SK-N-SH (cell line): ENCODE measurements around the gene SNAP23. TPM values are rescaled to one million over a fixed set of nuclear protein-coding genes. Genes with fewer than 3 reads are reported as not detected.

Source experiments
- CTCF ChIA-PET: fragments of 300-600, 350-600 bp; formaldehyde crosslinking; extraction: SDS; loops from one replicate; lab custom pipeline; 2021; lab: Yijun Ruan, JAX
- POLR2A ChIA-PET: fragments of 350-600 bp; sonication (Branson Sonifier 250); formaldehyde crosslinking; extraction: SDS; loops from one replicate; lab custom pipeline; 2020; ENCODE audit warnings: antibody characterized with exemption, inconsistent platforms; lab: Yijun Ruan, JAX
- DNase-seq: peaks from one replicate; pipeline ENCODE4 v3.0.0; 2012
- H2AFZ ChIP-seq: fragments of 200-600 bp; sonication (generic); 2 replicates; pipeline ENCODE4 v1.8.1; 2016; ENCODE audit warnings: antibody characterized with exemption, mild to moderate bottlenecking, low read depth
- H3F3A ChIP-seq: fragments of 200-600 bp; sonication (generic); replicated peaks from 2 replicates; pipeline ENCODE3; 2016; ENCODE audit warnings: antibody characterized with exemption, mild to moderate bottlenecking; ENCODE audit not compliant: insufficient read depth
- H3K27ac ChIP-seq, 2 experiments: fragments of 200-500 bp in 1 of 2; fragments of 200-600 bp in 1 of 2; sonication (Bioruptor generic) in 1 of 2; sonication (generic), shearing (Covaris generic) in 1 of 2; 2 replicates each; pipeline versions ENCODE4 v1.5.1 to v1.6.1; 2014 to 2016; ENCODE audit warnings: low read depth in 2 of 2, inconsistent platforms in 1 of 2, low read length in 1 of 2, mild to moderate bottlenecking in 1 of 2, mixed read lengths in 1 of 2
- H3K27me3 ChIP-seq: fragments of 200-600 bp; sonication (generic), shearing (Covaris generic); 2 replicates; pipeline ENCODE4 v1.6.1; 2016; ENCODE audit warnings: mixed run types; ENCODE audit not compliant: insufficient read depth
- H3K36me3 ChIP-seq, 2 experiments: fragments of 200-500 bp in 1 of 2; fragments of 200-600 bp in 1 of 2; sonication (Bioruptor generic) in 1 of 2; sonication (generic) in 1 of 2; replicated peaks in 1 of 2; 2 replicates each; pipeline versions ENCODE3 to v1.5.1; 2014 to 2016; ENCODE audit warnings: low read length in 1 of 2, mild to moderate bottlenecking in 1 of 2; ENCODE audit not compliant: insufficient read depth in 2 of 2, control insufficient read depth in 1 of 2
- H3K4me1 ChIP-seq, 2 experiments: fragments of 200-500 bp in 1 of 2; fragments of 200-600 bp in 1 of 2; sonication (Bioruptor generic) in 1 of 2; sonication (generic), shearing (Covaris generic) in 1 of 2; 2 replicates each; pipeline versions ENCODE4 v1.5.1 to v1.6.1; 2014 to 2016; ENCODE audit warnings: low read depth in 1 of 2, low read length in 1 of 2, mixed run types in 1 of 2; ENCODE audit not compliant: insufficient read depth in 2 of 2, control insufficient read depth in 1 of 2
- H3K4me2 ChIP-seq: fragments of 200-600 bp; sonication (generic), shearing (Covaris generic); 2 replicates; pipeline ENCODE4 v1.6.1; 2017; ENCODE audit warnings: mixed run types
- H3K4me3 ChIP-seq, 2 experiments: fragments of 200-500 bp in 1 of 2; fragments of 200-600 bp in 1 of 2; sonication (Bioruptor generic) in 1 of 2; sonication (generic), shearing (Covaris generic) in 1 of 2; 2 replicates each; pipeline versions ENCODE4 v1.5.1 to v1.8.1; 2014 to 2016; ENCODE audit warnings: low read depth in 2 of 2, inconsistent platforms in 1 of 2, low read length in 1 of 2, mild to moderate bottlenecking in 1 of 2, mixed read lengths in 1 of 2, moderate library complexity in 1 of 2
- H3K79me2 ChIP-seq: fragments of 200-600 bp; sonication (generic); 2 replicates; pipeline ENCODE4 v1.8.1; 2017; ENCODE audit warnings: mild to moderate bottlenecking; ENCODE audit not compliant: insufficient read depth
- H3K9ac ChIP-seq: fragments of 200-600 bp; sonication (generic); 2 replicates; pipeline ENCODE4 v1.6.1; 2017; ENCODE audit warnings: mixed run types
- H3K9me2 ChIP-seq: fragments of 200-600 bp; sonication (generic); 2 replicates; pipeline ENCODE4 v1.6.1; 2017; ENCODE audit warnings: mixed run types
- H3K9me3 ChIP-seq: fragments of 200-600 bp; sonication (generic); 2 replicates; pipeline ENCODE4 v1.6.1; 2017; ENCODE audit warnings: mixed run types, mild to moderate bottlenecking, moderate library complexity
- H4K20me1 ChIP-seq: fragments of 200-600 bp; sonication (generic); 2 replicates; pipeline ENCODE4 v1.6.1; 2017; ENCODE audit warnings: mild to moderate bottlenecking, mixed run types; ENCODE audit not compliant: insufficient read depth
- CHD2 ChIP-seq: fragments of 150-350 bp; IDR thresholded peaks from 2 replicates; pipeline ENCODE4 v1.6.1; 2018; ENCODE audit warnings: low read length; ENCODE audit not compliant: partially characterized antibody
- ELF1 ChIP-seq: IDR thresholded peaks from 2 replicates; pipeline ENCODE4 v1.4.0; 2012
- EP300 ChIP-seq, 2 experiments: IDR thresholded peaks; 2 replicates each; pipeline versions ENCODE4 v1.4.0 to v1.6.1; 2012; ENCODE audit warnings: borderline replicate concordance in 1 of 2, low read depth in 1 of 2, low read length in 1 of 2
- EZH2phosphoT487 ChIP-seq: fragments of 200-600 bp; sonication (generic); IDR thresholded peaks from 2 replicates; pipeline ENCODE4 v1.6.1; 2017; ENCODE audit warnings: low read depth, mixed run types, mild to moderate bottlenecking, antibody characterized with exemption, moderate library complexity, borderline replicate concordance
- FOXM1 ChIP-seq: IDR thresholded peaks from 2 replicates; pipeline ENCODE4 v1.4.0; 2012; ENCODE audit warnings: low read depth, mild to moderate bottlenecking
- GATA2 ChIP-seq: sonication (generic); formaldehyde crosslinking; IDR thresholded peaks from 2 replicates; pipeline ENCODE4 v1.5.0; 2020; ENCODE audit warnings: mild to moderate bottlenecking, missing genetic modification reagents
- JUND ChIP-seq: IDR thresholded peaks from 2 replicates; pipeline ENCODE4 v1.4.0; 2012
- MEF2A ChIP-seq: IDR thresholded peaks from 2 replicates; pipeline ENCODE4 v1.4.0; 2012; ENCODE audit warnings: low read depth, borderline replicate concordance
- MXI1 ChIP-seq: IDR thresholded peaks from 2 replicates; pipeline ENCODE4 v1.6.1; 2012; ENCODE audit warnings: mild to moderate bottlenecking, low read depth, low read length, improper control_type of control experiment
- NFIC ChIP-seq: IDR thresholded peaks from 2 replicates; pipeline ENCODE4 v1.4.0; 2012; ENCODE audit warnings: borderline replicate concordance
- NRF1 ChIP-seq: IDR thresholded peaks from 2 replicates; pipeline ENCODE4 v1.6.1; 2012; ENCODE audit warnings: low read depth, mild to moderate bottlenecking, low read length
- POLR2AphosphoS5 ChIP-seq: IDR thresholded peaks from 2 replicates; pipeline ENCODE4 v1.6.1; 2012; ENCODE audit warnings: low read depth, low read length
- SIN3A ChIP-seq: IDR thresholded peaks from 2 replicates; pipeline ENCODE4 v1.6.1; 2012; ENCODE audit warnings: low read depth, mild to moderate bottlenecking, low read length, moderate library complexity, borderline replicate concordance
- SMC3 ChIP-seq: IDR thresholded peaks from 2 replicates; pipeline ENCODE4 v1.6.1; 2012; ENCODE audit warnings: low read depth, low read length, improper control_type of control experiment
- TAF1 ChIP-seq: IDR thresholded peaks from 2 replicates; pipeline ENCODE4 v1.6.1; 2012; ENCODE audit warnings: low read depth, mild to moderate bottlenecking, low read length, moderate library complexity, borderline replicate concordance
- TCF12 ChIP-seq: IDR thresholded peaks from 2 replicates; pipeline ENCODE4 v1.4.0; 2012
- TEAD4 ChIP-seq: IDR thresholded peaks from 2 replicates; pipeline ENCODE4 v1.4.0; 2012; ENCODE audit warnings: mild to moderate bottlenecking, borderline replicate concordance; ENCODE audit not compliant: insufficient read depth
- WGBS: methylation state at CpG from one replicate; pipeline ENCODE4 v1.1.6; 2017; ENCODE audit warnings: low lambda C conversion rate; 5-methylcytosine and 5-hydroxymethylcytosine counted together
- polyA plus RNA-seq, 3 experiments: library from polyadenylated mRNA; depleted of rRNA; stranded (reverse); fragments of >200 nt; gene quantifications; 2 replicates each; pipeline ENCODE4 v1.2.3, GENCODE V29; 2012
- TF ChIP-seq, protein P1 (sequence below): fragments of 200-600 bp; sonication (generic); IDR thresholded peaks from 2 replicates; pipeline ENCODE4 v1.6.1; 2017; ENCODE audit warnings: antibody characterized with exemption, mild to moderate bottlenecking, moderate library complexity
- TF ChIP-seq, protein P2 (sequence below): IDR thresholded peaks from 2 replicates; pipeline ENCODE4 v1.6.1; 2012; ENCODE audit warnings: mild to moderate bottlenecking, low read depth, low read length, moderate library complexity
- TF ChIP-seq, protein P3 (sequence below): IDR thresholded peaks from 2 replicates; pipeline ENCODE4 v1.4.0; 2012; ENCODE audit warnings: low read depth, borderline replicate concordance
- TF ChIP-seq, protein P4 (sequence below): IDR thresholded peaks from 2 replicates; pipeline ENCODE4 v1.4.0; 2012; ENCODE audit warnings: low read depth

The SNAP23 gene
- polyA plus RNA-seq, 1 of the 3 experiments (the other 2 are of a cell fraction): 39.2 TPM

DNA sequence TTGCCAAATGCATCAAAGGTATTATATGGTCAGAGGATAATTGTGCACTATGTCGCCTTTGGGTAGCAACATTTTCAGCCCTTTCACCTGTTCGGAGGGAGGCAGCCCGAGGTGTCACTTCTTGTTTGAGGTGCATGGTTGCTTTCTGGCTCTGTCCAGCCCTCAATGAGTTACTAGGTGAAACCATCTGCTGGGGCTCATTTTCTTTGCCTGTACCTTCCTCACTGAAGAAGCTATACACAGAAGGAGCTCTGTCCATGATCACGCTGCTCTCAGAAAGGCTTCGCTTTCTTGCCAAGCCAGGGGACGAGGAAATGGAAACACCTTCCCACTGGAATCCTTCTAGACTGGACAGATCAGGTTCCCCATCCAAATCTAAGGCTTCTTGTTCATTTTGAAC lies 47.2 kb upstream of the SNAP23 start:
- TF ChIP-seq TAF1 (no peak), TCF12 (no peak), SIN3A (no peak), MEF2A (no peak), NFIC (no peak), NRF1 (no peak), JUND (no peak), FOXM1 (no peak), EZH2phosphoT487 (no peak), CHD2 (no peak), ELF1 (no peak)
- TF ChIP-seq, protein P1, sequence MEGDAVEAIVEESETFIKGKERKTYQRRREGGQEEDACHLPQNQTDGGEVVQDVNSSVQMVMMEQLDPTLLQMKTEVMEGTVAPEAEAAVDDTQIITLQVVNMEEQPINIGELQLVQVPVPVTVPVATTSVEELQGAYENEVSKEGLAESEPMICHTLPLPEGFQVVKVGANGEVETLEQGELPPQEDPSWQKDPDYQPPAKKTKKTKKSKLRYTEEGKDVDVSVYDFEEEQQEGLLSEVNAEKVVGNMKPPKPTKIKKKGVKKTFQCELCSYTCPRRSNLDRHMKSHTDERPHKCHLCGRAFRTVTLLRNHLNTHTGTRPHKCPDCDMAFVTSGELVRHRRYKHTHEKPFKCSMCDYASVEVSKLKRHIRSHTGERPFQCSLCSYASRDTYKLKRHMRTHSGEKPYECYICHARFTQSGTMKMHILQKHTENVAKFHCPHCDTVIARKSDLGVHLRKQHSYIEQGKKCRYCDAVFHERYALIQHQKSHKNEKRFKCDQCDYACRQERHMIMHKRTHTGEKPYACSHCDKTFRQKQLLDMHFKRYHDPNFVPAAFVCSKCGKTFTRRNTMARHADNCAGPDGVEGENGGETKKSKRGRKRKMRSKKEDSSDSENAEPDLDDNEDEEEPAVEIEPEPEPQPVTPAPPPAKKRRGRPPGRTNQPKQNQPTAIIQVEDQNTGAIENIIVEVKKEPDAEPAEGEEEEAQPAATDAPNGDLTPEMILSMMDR: no peak
- no peaks in the 10 kb centered on the region for H3F3A ChIP-seq
- no peak for DNase-seq
- no peaks in the 10 kb centered on the region for H3K9me3 ChIP-seq
- H4K20me1 ChIP-seq: no peaks in the 10 kb centered on the region
- 97% methylated on average over 6 of the region's 6 CpGs for WGBS
- H2AFZ ChIP-seq: no peak overlapping the region
- CTCF ChIA-PET: no interaction called here
- no peak overlapping the region for H3K4me3 ChIP-seq
- H3K9me2 ChIP-seq: no peaks in the 10 kb centered on the region
- POLR2A ChIA-PET: no interaction called here
- no peaks in the 10 kb centered on the region for H3K79me2 ChIP-seq
- no peaks in the 10 kb centered on the region for H3K4me1 ChIP-seq
- H3K27me3 ChIP-seq: no peaks in the 10 kb centered on the region
- H3K9ac ChIP-seq: no peak overlapping the region
- no peak overlapping the region for H3K27ac ChIP-seq
- H3K4me2 ChIP-seq: no peak overlapping the region
- H3K36me3 ChIP-seq: peaks cover 56 to 72% of the 10 kb centered on the region in 2 experiments

DNA sequence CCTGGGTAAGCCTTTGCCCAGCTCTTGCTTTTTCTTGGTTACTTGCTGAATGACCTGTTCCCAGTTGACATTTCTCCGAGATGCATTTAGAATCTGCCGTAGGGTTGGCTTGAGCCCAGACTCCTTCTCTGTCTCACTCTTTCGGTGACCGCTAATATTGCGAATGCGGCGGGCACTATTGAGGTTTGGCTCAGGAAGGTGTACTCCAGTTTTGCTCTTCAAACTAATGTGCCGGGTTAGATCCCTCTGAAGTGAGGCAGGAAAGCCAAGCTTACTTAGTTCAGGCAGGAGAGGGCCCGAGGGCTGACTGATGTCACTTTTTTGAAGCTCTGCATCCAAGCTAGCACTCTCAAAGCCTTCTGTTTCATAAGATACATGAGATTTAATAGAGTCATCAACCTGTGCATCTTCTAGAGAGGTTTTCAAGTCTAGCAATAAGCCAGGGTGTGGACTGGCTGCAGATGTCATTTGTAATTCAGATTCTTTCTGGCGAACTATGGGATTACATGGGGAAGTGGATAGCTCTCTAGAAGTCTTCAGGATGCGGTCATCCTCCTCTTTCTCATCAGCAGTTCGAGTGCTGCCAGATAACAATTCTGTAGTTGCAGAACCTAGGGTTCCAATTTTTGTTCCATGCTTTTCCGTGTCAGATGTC lies 45.5 kb upstream of the SNAP23 start:
- Histone ChIP-seq H3K9me2 (no peaks in the 10 kb centered on the region), H3F3A (peaks cover 8% of the 10 kb centered on the region), H3K27ac (no peak overlapping the region), H3K9ac (no peak overlapping the region), H2AFZ (no peak overlapping the region), H3K4me1 (no peaks in the 10 kb centered on the region), H3K79me2 (no peaks in the 10 kb centered on the region), H3K36me3 (peaks cover 58 to 65% of the 10 kb centered on the region in 2 experiments), H3K9me3 (no peaks in the 10 kb centered on the region), H3K4me2 (no peak overlapping the region), H3K4me3 (no peak overlapping the region), H4K20me1 (no peaks in the 10 kb centered on the region), H3K27me3 (no peaks in the 10 kb centered on the region)
- DNase-seq: no peak
- WGBS: 96% methylated on average over 13 of the region's 13 CpGs
- POLR2A ChIA-PET: no interaction called here
- CTCF ChIA-PET: no interaction called here
- TF ChIP-seq POLR2AphosphoS5 (no peak), FOXM1 (no peak), TEAD4 (no peak), JUND (no peak), EZH2phosphoT487 (no peak), EP300 (IDR thresholded peaks at IDR 0.05; ENCODE audit: borderline replicate concordance in 1 of 2, low read depth in 1 of 2, low read length in 1 of 2) (no peak), SMC3 (no peak), MXI1 (no peak), ELF1 (no peak), NFIC (no peak), TAF1 (no peak), GATA2 (CRISPR knock-in tag) (no peak)
- TF ChIP-seq, protein P2, sequence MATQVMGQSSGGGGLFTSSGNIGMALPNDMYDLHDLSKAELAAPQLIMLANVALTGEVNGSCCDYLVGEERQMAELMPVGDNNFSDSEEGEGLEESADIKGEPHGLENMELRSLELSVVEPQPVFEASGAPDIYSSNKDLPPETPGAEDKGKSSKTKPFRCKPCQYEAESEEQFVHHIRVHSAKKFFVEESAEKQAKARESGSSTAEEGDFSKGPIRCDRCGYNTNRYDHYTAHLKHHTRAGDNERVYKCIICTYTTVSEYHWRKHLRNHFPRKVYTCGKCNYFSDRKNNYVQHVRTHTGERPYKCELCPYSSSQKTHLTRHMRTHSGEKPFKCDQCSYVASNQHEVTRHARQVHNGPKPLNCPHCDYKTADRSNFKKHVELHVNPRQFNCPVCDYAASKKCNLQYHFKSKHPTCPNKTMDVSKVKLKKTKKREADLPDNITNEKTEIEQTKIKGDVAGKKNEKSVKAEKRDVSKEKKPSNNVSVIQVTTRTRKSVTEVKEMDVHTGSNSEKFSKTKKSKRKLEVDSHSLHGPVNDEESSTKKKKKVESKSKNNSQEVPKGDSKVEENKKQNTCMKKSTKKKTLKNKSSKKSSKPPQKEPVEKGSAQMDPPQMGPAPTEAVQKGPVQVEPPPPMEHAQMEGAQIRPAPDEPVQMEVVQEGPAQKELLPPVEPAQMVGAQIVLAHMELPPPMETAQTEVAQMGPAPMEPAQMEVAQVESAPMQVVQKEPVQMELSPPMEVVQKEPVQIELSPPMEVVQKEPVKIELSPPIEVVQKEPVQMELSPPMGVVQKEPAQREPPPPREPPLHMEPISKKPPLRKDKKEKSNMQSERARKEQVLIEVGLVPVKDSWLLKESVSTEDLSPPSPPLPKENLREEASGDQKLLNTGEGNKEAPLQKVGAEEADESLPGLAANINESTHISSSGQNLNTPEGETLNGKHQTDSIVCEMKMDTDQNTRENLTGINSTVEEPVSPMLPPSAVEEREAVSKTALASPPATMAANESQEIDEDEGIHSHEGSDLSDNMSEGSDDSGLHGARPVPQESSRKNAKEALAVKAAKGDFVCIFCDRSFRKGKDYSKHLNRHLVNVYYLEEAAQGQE: no peak
- TF ChIP-seq, protein P3, sequence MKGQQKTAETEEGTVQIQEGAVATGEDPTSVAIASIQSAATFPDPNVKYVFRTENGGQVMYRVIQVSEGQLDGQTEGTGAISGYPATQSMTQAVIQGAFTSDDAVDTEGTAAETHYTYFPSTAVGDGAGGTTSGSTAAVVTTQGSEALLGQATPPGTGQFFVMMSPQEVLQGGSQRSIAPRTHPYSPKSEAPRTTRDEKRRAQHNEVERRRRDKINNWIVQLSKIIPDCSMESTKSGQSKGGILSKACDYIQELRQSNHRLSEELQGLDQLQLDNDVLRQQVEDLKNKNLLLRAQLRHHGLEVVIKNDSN: no peak
- TF ChIP-seq, protein P4, sequence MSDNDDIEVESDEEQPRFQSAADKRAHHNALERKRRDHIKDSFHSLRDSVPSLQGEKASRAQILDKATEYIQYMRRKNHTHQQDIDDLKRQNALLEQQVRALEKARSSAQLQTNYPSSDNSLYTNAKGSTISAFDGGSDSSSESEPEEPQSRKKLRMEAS: no peak
